DMS114 treated with DMSO at 0.1 percent for 48 hours (cell line): ENCODE measurements around the gene PDZRN3.

Experiments used
- DNase-seq: peaks from one replicate; lab custom pipeline; 2025; ENCODE audit not compliant: unreplicated experiment; lab: John Stamatoyannopoulos, UW

PDZRN3 gene

DNA sequence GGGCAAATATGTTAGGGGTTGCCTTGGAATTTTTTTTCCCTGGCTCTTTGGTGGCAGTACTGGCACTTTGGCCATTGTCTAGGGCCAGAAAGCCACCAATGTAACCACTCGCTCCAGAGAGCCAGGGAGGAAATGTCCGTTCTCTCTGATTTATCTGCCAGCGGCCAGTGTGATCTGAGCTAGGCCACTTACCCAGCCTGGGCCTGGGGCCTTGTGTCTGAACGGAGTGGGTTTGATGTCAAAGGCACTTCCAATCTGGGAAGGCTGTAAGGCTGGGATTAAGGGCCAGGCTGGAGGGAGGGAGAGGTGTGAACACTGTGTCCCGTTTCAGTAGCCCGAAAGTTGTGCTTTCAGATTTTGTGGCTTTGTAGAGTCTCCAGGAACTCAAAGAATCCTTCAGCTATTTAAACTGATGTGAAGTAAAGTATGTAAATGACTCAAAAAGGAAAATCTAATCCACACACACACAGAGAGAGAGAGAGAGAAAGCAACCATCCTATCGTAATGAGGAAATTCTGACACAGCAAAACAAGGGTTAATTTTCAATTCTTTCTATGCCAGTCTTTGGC is 271.0 kb downstream of the PDZRN3 start:
- DNase-seq, result no peak

DNA sequence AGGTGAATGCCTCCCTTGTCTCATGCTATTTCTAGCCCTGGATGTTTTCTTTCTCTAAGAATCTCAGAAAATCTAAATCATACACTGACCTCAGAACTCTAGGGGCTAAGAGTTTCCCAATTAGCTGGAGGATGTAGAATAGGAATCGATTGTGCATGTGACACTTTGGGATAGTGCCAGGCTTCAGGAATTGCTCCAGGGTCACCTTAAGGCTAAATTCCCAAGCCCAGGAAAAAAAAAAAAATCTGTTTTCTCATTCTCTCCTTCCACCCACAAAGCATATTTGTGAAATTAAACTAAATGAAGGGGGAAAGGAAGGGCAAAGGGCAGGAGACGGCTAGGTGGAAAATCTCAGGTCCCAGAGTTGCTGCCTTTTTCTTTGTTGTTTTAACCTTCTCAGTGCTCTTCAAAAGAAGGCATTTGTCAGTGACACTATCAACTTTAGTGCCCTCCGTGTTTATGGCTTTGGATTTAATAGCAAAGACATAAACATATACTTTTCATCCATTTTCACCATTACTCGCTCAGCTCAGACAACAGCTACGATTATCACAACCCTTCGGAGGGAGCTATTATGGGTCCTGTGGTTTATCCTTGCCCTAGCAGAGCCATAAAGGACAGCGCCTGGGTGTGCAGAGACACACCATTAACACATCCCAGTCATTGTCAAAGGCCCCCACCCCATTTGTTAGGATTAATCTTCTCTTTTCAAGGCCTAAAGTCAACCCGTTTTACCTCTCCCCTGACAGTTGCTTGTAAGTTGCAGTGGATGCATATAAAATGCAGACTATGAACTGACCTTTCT is 271.7 kb downstream of the PDZRN3 start:
- DNase-seq, result no peak

DNA sequence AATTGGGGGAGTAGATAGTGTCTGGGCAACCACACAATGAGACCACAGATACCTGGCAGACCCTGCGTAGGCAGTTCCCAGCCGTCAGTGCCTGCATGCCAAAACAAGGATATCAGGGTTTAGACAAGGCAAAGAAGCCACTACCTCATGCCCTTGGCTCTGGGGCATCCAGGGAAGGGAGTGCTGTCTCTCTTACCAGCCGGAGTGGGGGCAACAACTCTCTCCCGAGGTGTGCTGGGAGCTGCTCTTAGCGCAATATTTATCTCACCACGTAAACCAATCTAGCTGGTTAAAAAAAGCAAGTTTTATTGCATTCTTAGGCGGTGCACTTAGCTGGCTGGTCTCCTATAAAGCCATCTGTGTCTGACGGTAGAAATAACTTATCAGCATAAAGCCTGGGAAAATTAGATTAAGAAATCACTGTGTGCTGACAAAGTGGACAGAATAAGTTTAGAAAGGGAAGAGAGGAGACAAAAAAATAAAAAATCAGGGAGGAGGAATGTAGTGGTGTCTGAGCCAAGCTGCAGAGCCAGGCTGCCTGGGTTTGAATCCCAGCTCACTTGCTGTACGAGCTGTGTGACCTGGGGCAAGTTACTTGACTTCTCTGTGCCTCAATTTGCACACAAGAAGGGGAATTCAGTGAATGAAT is 273.2 kb downstream of the PDZRN3 start:
- no peak for DNase-seq

DNA sequence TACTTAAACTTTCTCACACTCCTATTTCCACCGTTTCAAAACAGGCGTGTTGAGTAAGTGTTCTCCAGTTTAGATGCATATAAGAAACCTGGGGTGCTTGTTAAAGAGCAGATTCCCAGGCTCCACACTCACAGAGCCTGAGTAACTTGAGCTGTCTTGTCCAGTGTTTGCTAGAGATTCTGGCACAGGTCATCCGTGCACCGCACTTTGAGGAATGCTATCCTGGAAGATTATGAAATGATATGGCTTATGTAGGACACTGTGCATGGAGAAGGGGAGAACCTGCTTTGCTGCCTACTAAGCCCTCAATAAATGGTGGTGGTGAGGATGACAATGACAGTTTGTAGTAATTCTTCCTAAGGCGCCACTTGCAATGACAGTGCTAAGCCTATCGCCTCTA is 273.7 kb downstream of the PDZRN3 start:
- DNase-seq, result no peak

DNA sequence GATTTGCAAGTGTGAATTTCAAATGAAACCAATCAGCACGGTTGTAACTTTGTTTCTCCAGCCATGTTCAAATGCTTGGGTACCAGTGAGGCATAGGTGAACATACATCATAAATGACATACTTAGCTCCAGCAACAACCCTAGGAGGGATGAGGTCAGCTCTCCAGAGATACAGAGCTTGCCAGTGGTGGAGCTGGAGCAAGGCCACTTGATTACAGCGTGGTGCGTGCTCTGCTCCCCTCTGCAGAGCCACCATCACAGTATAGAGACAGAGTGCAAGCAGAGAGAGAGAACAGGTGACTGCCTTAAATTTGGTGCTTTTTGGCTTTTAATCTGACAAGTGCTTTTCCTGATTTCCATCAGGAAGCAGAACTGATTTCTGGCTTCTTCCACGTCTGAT is 275.1 kb downstream of the PDZRN3 start:
- DNase-seq, result no peak

DNA sequence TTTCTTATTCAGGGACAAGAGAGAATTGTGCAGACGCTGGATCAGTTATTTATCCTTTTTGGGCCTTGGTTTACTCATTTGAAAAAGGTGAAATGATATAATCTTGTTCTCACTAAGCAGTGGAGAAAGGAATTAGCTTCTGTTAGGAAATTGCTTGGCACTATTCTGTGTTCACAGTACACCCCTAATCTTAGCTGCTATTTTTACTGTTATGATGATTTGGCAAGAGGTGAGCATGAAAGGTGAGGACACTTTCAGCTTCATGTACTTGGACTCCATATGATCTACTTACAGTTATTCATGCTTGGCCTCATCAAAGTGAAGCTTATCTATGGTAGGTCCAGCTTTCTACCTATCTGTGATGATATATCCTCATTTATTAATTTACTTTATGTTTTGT is 282.7 kb downstream of the PDZRN3 start:
- DNase-seq, result no peak

DNA sequence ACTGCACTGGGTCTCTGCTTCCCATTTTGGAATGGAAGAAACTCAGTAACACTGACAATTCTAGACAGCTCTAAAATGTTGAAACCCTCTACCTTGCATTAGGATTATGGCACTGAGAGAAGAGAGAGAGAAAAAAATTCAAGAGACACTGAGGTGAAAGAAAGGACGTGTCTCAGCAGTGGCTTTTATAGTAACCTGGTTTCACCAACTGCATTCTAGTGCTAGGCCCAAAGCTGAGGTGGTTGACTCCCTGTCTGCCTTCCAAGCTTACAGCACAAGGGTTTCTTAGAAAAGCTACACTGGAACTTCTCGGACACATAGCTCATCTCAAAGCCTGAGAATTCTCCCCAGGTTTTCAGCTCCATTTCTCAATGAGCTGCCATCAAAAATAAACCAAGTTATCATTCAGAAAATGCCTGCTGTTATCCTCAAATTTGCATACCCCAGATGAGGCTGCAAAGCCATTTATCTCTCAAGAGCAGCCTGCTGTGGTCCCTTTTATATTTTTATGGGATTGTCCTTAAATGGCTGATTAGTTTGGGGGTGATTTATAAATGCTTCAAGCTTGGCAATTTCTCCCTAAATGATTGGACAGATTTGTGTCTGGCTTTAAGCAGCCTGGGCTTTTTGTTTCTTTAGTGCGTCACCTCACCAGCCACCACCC is 283.3 kb downstream of the PDZRN3 start:
- DNase-seq, result no peak

DNA sequence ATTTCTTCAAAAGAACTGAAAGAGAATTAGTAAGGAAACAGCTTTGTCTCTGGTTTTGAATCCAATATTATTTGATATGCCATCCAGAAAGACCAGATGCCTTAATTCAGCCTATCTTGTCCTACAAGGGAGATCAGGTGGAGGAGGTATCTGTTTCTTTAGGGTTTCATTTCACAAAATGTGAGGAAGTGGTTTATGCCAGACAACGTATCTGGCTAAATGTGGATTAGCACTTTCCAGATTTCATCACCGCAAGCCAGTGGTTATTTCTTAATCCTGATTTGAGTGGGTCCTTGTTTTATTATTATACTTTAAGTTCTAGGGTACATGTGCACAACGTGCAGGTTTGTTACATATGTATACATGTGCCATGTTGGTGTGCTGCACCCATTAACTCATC is 292.2 kb downstream of the PDZRN3 start:
- DNase-seq, result no peak
